MM.1S (cell line): ENCODE measurements around the gene KLC1.

Source experiments
- DNase-seq: peaks from one replicate; pipeline ENCODE4 v3.0.0-alpha.2; 2015
- H2AFZ ChIP-seq: fragments of 300-600 bp; sonication (generic); 2 replicates; pipeline ENCODE4 v1.6.0; 2016; ENCODE audit warnings: antibody characterized with exemption, low read length
- H3F3A ChIP-seq: fragments of 300-600 bp; sonication (generic); 2 replicates; pipeline ENCODE4 v1.6.1; 2016; ENCODE audit warnings: mild to moderate bottlenecking, antibody characterized with exemption, low read length, moderate library complexity, mixed read lengths; ENCODE audit not compliant: insufficient read depth
- H3K27ac ChIP-seq: fragments of 300-600 bp; sonication (generic); 2 replicates; pipeline ENCODE4 v1.5.1; 2016; ENCODE audit warnings: mild to moderate bottlenecking, low read length
- H3K27me3 ChIP-seq: fragments of 300-600 bp; sonication (generic); replicated peaks from 2 replicates; pipeline ENCODE4 v1.6.0; 2016; ENCODE audit warnings: low read length; ENCODE audit not compliant: insufficient read depth
- H3K36me3 ChIP-seq: fragments of 300-600 bp; sonication (generic); replicated peaks from 2 replicates; pipeline ENCODE4 v1.6.1; 2016; ENCODE audit warnings: mild to moderate bottlenecking, low read length, mixed read lengths; ENCODE audit not compliant: insufficient read depth
- H3K4me1 ChIP-seq: fragments of 300-600 bp; sonication (generic); 2 replicates; pipeline ENCODE4 v1.6.1; 2016; ENCODE audit warnings: low read length, mixed read lengths
- H3K4me2 ChIP-seq: fragments of 300-600 bp; sonication (generic); 2 replicates; pipeline ENCODE4 v1.6.0; 2016; ENCODE audit warnings: low read depth, low read length
- H3K4me3 ChIP-seq: fragments of 300-600 bp; sonication (generic); 2 replicates; pipeline ENCODE4 v1.5.1; 2016; ENCODE audit warnings: low read length, mixed read lengths
- H3K79me2 ChIP-seq: fragments of 300-600 bp; sonication (generic); 2 replicates; pipeline ENCODE4 v1.6.1; 2016; ENCODE audit warnings: mixed run types, low read length, mixed read lengths
- H3K9ac ChIP-seq: fragments of 300-600 bp; sonication (generic); 2 replicates; pipeline ENCODE4 v1.6.1; 2016; ENCODE audit warnings: low read length, mixed read lengths
- H3K9me2 ChIP-seq: fragments of 300-600 bp; sonication (generic); replicated peaks from 2 replicates; pipeline ENCODE4 v1.6.1; 2016; ENCODE audit warnings: mild to moderate bottlenecking, low read length, mixed read lengths; ENCODE audit not compliant: insufficient read depth
- H3K9me3 ChIP-seq: fragments of 300-600 bp; sonication (generic); replicated peaks from 2 replicates; pipeline ENCODE4 v1.6.1; 2016; ENCODE audit warnings: mild to moderate bottlenecking, low read length, mixed read lengths; ENCODE audit not compliant: insufficient read depth
- H4K20me1 ChIP-seq: fragments of 300-600 bp; sonication (generic); 2 replicates; pipeline ENCODE4 v1.6.1; 2016; ENCODE audit warnings: mild to moderate bottlenecking, low read length, moderate library complexity, mixed read lengths; ENCODE audit not compliant: insufficient read depth
- EZH2 ChIP-seq: fragments of 300-600 bp; sonication (generic); optimal IDR thresholded peaks from 2 replicates; pipeline ENCODE3; 2017; ENCODE audit warnings: low read depth, mild to moderate bottlenecking, antibody characterized with exemption, low read length, mixed read lengths
- EZH2phosphoT487 ChIP-seq: fragments of 300-600 bp; sonication (generic); IDR thresholded peaks from 2 replicates; pipeline ENCODE4 v1.6.1; 2018; ENCODE audit warnings: antibody characterized with exemption, low read length
- TF ChIP-seq, protein P1 (sequence below): fragments of 300-600 bp; sonication (generic); IDR thresholded peaks from 2 replicates; pipeline ENCODE4 v1.5.1; 2016; ENCODE audit warnings: antibody characterized with exemption, low read length, mixed read lengths

Gene KLC1

GRCh38 chr14:103697206-103697602 is 68.2 kb downstream of the KLC1 start:
- DNase-seq, result no peak
- Histone ChIP-seq H3K9me3 (no peaks in the 10 kb centered on the region), H3K4me2 (no peak overlapping the region), H3K79me2 (no peaks in the 10 kb centered on the region), H3K9me2 (no peaks in the 10 kb centered on the region), H3K4me3 (no peak overlapping the region), H3K4me1 (no peaks in the 10 kb centered on the region), H3K27me3 (no peaks in the 10 kb centered on the region), H3K9ac (no peak overlapping the region), H3K36me3 (no peaks in the 10 kb centered on the region), H2AFZ (no peak overlapping the region), H4K20me1 (no peaks in the 10 kb centered on the region), H3K27ac (no peak overlapping the region), H3F3A (no peaks in the 10 kb centered on the region)
- TF ChIP-seq, protein P1, sequence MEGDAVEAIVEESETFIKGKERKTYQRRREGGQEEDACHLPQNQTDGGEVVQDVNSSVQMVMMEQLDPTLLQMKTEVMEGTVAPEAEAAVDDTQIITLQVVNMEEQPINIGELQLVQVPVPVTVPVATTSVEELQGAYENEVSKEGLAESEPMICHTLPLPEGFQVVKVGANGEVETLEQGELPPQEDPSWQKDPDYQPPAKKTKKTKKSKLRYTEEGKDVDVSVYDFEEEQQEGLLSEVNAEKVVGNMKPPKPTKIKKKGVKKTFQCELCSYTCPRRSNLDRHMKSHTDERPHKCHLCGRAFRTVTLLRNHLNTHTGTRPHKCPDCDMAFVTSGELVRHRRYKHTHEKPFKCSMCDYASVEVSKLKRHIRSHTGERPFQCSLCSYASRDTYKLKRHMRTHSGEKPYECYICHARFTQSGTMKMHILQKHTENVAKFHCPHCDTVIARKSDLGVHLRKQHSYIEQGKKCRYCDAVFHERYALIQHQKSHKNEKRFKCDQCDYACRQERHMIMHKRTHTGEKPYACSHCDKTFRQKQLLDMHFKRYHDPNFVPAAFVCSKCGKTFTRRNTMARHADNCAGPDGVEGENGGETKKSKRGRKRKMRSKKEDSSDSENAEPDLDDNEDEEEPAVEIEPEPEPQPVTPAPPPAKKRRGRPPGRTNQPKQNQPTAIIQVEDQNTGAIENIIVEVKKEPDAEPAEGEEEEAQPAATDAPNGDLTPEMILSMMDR, result no peak
- TF ChIP-seq EZH2phosphoT487, result no peak
- no peak for TF ChIP-seq EZH2

DNA sequence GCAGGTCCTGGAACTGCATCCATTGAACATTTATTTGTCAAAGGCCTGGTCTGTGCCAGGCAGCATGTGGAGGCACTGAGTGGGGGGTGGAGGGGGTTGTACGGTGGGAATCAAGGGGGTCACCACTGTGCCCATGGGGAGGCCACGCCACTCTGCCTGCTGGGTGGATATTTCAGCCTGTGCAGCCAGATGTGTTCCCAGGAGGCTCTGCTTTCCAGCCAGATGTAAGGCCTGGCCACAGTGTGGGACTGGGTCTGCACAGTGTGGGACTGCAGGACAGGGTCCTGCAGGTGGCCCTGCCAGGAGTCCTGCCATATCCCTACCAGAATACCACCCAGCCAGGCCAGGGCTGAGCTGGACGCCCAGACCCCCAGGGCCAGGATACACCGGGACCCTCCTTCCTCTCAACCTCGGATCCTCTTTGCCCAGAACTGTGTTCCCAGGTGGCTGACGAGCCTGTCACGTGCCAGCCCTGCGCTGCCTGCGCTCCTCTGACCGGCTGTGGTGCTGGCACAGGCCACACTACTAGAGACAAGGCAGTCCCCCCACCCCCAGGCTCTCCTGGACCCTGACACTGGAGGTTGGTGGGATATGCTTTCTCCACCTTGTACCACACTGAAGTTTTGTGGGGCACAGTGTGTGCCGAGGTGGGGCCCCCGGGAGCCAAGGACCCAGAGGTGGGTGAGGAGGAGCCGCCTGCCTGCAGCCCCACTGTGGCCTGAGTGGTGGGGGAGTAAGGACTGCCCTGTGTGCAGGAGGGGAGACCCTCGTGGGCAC is 68.8 kb downstream of the KLC1 start:
- H3K4me1 ChIP-seq, result no peaks in the 10 kb centered on the region
- H3K9me3 ChIP-seq, result no peaks in the 10 kb centered on the region
- no peak overlapping the region for H2AFZ ChIP-seq
- H3K79me2 ChIP-seq, result no peaks in the 10 kb centered on the region
- H3K9me2 ChIP-seq, result no peaks in the 10 kb centered on the region
- H3K4me3 ChIP-seq, result no peak overlapping the region
- no peaks in the 10 kb centered on the region for H4K20me1 ChIP-seq
- no peaks in the 10 kb centered on the region for H3K27me3 ChIP-seq
- no peak overlapping the region for H3K27ac ChIP-seq
- H3K9ac ChIP-seq, result no peak overlapping the region
- TF ChIP-seq, protein P1, result no peak
- TF ChIP-seq EZH2 (no peak), EZH2phosphoT487 (no peak)
- H3K36me3 ChIP-seq, result no peaks in the 10 kb centered on the region
- DNase-seq, result no peak
- H3F3A ChIP-seq, result no peaks in the 10 kb centered on the region
- H3K4me2 ChIP-seq, result no peak overlapping the region

GRCh38 chr14:103698380-103699260 is 69.6 kb downstream of the KLC1 start:
- Histone ChIP-seq H3K9ac (no peak overlapping the region), H3K9me2 (no peaks in the 10 kb centered on the region), H3K4me1 (no peaks in the 10 kb centered on the region), H3K79me2 (no peaks in the 10 kb centered on the region), H3K4me2 (no peak overlapping the region), H3F3A (no peaks in the 10 kb centered on the region), H4K20me1 (no peaks in the 10 kb centered on the region), H2AFZ (no peak overlapping the region), H3K36me3 (no peaks in the 10 kb centered on the region), H3K27ac (no peak overlapping the region), H3K9me3 (no peaks in the 10 kb centered on the region), H3K27me3 (no peaks in the 10 kb centered on the region), H3K4me3 (no peak overlapping the region)
- TF ChIP-seq, protein P1, result no peak
- no peak for TF ChIP-seq EZH2phosphoT487
- no peak for TF ChIP-seq EZH2
- no peak for DNase-seq
